GM19035 (cell line): ENCODE data around the gene ACOX3.
"Not testable (repeated sequence)": the region's sequence is repeated elsewhere in the genome, so short reads cannot be mapped to it uniquely, and the experiment has no call there.

Experiments
- ATAC-seq: cut with Tn5 transposase; IDR thresholded peaks from one replicate; pipeline ENCODE4 v1.9.1; 2021; ENCODE audit not compliant: unreplicated experiment

The ACOX3 gene

GRCh38 chr4:8390577-8390976, 49.9 kb downstream of the ACOX3 start:
- ATAC-seq, result no peak

DNA sequence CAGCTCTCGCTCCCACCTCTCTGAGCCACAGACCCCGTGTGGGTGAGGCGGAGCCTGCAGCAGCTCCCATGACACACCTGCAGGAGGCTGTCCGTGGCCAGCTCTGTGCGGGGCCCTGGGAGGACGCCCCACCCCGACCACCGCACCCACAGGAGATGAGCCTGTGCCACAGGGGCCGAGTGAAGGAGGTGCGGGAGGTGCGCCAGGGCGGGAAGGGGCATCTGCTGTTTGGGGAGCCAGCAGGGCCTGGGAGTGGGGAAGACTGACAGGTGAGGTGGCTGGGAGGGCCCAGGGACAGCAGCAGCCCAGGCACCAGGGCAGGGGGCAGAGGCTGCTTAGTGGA, 52.0 kb downstream of the ACOX3 start:
- ATAC-seq, result no peak

DNA sequence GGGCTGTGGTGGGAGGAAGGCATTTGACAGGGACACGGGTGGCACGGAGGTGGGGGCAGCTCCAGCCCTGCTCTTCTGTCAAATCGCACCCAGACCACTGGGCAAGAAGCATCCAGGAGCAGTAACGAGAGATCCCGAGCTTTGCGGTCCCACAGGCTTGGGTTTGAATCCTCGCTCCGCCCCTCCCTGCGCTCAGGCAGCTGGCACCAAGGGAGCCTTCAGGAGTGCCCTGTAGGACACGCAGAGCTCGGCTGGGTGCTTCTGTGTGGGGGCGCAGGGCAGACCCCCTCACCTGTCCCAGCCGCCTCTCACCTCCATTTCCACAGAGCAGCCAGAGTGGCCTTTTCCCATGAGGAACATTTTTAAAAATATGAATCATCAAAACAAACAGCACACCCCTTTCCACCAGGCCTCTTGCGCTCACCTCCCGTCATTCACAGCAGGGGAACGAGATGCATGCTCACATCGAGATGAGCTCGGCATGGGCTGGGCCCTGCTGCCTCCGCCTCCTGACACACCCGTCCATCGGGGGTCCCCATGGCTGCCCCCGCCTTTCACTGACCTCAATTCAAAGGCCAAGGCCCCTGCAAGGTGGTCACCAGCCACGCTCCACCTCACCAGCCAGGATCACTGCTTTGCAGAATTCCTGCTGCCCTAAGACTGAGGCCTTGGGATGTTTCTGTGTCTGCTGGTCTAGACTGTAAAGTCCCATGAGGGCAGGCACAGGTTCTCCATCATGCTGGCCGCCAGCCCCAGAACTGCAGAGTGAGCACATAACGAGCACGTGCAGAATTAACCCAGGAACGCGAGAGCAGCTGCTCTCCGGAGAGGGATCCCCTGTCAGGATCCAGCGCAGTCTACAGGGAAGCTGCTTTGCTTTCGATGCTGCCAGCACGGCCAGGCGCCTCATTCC, 52.7 kb downstream of the ACOX3 start:
- no peak for ATAC-seq

DNA sequence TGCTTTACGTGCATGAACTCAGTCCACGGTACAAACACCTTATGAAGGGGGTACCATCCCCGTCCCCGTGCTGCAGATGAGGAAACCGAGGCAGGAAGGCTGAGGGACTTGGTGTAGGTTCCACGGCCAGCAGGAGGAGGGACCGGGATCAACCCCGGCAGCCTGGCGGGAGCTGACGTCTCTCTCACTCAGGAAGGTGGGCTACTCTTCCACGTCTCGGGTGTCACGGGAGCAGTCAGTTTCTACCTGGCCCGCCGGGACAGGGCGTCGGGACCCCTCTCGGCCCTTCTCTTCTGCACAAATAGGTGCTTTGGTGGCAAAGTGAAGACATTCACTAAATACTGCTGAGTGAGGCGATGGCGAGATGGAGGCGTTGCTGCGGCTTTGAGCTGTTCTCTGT, 53.3 kb downstream of the ACOX3 start:
- ATAC-seq, result no peak

GRCh38 chr4:8386731-8387130, 53.8 kb downstream of the ACOX3 start:
- ATAC-seq, result no peak

DNA sequence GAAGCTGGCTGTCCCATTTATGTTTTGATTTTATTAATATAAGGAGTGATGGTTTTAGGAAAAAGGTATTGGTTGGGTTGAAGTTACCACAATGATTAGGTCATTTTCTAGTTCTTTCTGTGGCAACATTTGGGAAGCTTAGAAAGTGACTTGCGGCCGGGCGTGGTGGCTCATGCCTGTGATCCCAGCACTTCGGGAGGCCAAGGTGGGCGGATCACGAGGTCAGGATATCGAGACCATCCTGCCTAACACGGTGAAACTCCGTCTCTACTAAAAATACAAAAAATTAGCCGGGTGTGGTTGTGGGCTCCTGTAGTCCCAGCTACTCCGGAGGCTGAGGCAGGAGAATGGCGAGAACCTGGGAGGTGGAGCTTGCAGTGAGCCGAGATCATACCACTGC, 54.4 kb downstream of the ACOX3 start:
- not testable (repeated sequence) for ATAC-seq

DNA sequence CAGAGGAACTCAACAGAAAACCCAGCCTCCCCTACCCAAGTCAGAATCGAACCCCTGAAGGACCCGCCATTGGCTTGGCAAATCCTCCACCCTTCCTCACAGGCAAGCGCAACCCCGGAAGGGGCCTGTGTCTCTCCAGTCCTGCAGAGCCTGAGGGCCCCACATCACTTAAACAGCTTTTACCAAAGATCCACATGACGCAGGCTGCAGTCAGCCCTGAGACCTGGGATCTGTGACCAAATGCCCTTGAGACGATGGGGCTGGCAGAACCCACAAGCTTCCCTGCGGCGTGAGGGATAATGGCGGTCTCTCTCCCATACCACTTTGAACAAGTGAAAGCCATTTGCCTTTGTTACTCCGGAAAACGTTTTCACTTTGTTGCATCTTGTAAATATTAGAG, 54.9 kb downstream of the ACOX3 start:
- no peak for ATAC-seq

DNA sequence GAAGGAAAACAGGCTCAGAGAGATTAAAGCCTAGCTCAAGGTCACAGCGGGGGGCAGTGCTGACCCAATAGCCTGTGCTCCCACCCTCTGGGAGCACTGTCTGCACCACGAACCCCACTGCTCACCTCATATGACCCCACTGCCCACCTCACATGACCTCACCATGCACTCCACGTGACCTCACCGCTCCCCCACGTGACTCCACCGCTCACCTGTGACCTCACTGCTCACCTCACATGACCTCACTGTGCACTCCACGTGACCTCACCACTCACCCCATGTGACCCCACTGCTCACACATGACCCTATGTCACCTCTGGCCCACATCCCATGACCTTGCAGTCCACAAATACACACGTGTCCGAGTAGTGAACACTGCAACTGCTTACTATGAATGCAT, 55.4 kb downstream of the ACOX3 start:
- no peak for ATAC-seq

GRCh38 chr4:8384397-8385060, 56.0 kb downstream of the ACOX3 start:
- ATAC-seq, result no peak

GRCh38 chr4:8383451-8384160, 56.9 kb downstream of the ACOX3 start:
- ATAC-seq, result no peak

DNA sequence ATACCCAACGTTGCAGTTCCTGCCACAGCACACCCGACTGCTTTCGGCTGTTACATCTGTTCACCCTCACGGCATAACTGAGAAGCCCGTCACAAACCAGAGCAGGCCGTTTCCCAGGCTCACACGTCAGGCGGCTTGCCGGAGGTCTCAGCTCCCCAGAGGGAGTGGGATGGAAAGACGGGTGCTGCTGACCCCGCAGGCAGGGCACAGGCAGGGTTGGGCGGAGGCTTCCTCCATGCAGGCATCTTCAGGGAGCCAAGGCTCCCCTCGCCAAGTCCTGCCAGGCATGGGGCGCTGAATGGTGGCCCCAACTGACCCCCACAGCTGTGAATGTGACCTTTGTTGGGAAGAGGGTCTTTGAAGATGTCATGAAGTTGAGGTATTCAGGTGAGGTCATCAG, 57.5 kb downstream of the ACOX3 start:
- ATAC-seq, result no peak

GRCh38 chr4:8381814-8382581, 58.5 kb downstream of the ACOX3 start:
- ATAC-seq, result no peak

DNA sequence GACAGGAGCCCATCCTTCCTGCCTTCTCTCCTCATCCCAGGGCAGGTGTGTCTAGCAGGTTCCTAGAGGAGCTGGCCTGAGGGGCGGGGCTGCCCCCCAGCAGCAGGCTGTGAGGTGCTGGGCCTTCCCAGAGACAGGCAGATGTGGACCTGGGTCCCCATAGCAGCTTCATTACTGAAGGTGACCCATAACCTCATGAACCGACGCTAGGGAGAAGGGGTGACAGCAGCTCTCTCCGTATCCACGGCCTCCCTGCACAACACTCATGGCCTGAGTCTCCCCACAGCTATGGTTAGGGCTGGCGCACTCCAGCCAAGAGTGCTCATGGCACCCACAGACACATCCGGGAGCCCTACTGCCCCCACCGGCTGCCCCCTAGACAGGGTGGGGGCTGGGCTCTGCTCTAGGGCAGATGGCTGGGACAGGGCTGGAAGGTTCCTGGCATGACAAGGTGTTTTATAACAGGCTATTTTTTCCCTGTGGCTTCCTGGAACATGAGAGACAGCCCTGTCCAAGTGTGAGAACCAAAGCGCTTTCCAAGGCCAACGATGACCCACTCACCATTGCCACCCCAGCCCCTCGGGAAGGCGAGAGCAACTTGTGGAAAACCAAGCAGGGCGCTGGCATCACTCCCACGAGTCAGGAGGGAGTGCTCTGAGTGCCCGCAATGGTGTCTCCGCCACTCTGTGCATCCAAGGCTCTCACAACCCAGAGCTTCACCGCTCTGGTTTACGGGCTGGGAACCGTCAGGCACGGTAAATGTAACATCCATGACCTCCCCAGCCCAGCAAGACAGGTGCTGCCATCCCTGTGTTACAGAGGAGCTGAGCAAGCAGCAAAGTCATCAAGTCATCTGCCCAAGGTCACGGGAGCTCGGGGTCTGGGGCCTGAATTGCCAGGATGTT, 59.8 kb downstream of the ACOX3 start:
- no peak for ATAC-seq

DNA sequence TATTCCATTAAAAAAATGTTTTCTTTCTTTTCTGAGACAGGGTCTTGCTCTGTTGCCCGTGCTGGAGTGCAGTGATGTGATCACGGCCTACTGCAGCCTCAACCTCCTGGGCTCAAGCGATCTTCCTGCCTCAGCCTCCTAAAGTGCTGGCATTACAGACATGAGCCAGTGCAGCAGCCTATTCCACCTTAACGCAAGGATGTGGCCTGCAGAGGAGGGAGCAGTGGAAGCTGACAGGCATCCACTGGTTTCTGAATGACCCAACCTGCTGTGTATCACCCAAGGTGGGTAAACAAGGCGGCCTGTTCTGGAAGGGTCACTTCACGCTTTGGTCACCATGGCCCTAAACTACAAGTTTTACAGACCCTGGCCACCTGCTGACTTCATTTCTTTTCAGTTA, 60.8 kb downstream of the ACOX3 start:
- no peak for ATAC-seq

DNA sequence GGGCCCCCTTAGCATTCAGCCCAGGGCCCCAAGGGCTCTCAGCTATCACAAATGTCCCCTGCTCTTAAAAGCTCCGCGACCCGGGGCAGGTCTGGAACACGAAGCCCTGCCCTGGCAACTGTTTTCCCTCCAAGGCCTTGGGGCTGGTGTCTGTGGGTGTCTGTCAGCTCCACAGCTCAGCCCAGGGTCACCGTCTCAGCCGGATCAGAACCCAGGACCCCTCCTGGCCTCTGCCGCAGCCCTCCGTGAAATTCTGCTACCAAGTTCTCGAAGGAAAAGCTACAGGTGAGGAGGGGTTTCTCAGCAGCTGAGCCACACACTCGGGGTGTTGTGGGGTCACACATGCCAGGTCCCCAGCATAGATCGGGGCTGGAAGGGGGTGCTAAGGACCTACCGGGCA, 61.2 kb downstream of the ACOX3 start:
- no peak for ATAC-seq

DNA sequence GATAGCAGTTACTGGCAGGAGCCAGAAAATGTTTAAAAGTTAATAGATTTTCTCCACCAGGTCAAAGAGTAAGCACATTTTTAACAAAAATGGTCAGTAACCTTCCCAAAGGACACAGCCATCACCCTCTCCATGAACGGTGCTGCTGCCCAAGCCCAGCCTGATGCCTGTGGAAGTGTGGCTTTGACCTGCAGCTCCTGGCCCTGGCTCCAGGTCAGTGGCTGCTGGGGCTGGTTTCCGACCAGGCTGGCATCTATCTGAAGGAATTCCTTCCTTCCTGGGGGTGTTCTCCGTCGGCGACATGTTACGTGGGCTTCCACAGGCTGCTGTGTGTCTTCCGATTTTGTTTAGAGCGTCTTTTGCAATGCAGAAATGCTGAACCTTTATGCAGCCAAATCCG, 61.7 kb downstream of the ACOX3 start:
- ATAC-seq, result no peak

- ATAC-seq, result no peak
These were observed 62.3 kb downstream of the ACOX3 start for GRCh38 chr4:8378101-8378724.

DNA sequence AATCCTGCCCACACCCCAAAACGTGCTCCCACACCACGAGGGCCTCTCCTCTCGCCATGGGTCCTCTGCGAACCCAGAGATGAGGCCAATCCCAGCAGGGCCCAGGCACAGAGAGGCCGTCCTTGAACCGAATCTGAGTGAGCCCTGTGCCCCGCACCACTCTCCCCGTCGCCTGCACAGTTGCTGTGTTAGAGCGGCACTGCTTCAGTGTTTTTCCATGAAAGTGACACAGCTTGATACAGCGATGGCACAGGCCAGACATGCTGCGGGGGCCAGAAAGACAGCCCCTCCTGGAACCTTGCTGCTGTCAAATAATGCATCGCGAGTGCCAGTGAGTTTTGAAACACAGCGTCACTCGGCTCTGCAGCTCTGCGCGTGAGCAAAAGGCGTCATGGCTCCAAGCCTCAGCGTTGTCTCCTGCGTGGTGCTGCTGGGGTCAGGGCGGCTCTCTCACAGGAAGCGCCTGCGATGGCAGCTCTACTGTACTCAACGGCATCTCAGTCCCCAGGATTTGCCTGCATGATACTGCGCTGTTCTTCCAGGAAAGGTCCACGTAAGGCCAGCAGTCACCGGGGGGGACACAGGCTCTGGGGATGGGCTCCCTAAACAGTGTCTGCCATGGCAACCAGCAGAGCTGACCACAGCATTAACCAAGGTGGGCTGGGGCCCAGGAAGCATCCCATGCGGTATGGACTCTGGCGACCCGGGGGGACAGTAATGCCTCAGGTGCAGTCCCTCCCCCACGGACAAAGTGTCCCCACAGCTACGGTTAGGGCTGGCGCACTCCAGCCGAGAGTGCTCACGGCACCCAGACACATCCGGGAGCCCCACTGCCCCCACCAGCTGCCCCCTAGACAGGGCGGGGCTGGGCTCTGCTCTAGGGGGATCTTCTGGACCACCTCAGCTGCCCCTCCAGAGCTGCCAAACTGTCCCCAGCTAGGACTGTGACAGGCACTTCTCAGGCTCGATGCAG, 63.1 kb downstream of the ACOX3 start:
- ATAC-seq, result no peak
